GM21367 (cell line): ENCODE data around the gene KRAS.

ENCODE experiments used
- ATAC-seq: cut with Tn5 transposase; IDR thresholded peaks from one replicate; pipeline ENCODE4 v1.9.1; 2021; ENCODE audit not compliant: unreplicated experiment

Gene KRAS

DNA sequence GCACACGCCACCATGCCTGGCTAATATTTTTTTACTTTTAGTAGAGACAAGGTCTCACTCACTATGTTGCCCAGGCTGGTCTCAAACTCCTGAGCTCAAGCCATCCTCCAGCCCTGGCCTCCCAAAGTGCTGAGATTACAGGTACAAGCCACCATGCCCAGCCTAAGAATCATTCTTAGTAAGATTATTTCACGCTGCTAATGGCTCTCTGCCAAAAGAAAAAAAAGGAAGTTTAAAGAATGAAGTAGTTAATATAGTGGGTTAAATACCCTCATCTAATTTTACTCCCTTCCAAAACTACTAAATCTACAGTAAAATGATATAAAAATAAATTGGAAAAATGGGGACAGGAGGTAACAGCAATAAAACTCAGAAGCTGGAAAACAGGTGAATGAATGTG lies 53.1 kb downstream of the KRAS start:
- no peak for ATAC-seq

DNA sequence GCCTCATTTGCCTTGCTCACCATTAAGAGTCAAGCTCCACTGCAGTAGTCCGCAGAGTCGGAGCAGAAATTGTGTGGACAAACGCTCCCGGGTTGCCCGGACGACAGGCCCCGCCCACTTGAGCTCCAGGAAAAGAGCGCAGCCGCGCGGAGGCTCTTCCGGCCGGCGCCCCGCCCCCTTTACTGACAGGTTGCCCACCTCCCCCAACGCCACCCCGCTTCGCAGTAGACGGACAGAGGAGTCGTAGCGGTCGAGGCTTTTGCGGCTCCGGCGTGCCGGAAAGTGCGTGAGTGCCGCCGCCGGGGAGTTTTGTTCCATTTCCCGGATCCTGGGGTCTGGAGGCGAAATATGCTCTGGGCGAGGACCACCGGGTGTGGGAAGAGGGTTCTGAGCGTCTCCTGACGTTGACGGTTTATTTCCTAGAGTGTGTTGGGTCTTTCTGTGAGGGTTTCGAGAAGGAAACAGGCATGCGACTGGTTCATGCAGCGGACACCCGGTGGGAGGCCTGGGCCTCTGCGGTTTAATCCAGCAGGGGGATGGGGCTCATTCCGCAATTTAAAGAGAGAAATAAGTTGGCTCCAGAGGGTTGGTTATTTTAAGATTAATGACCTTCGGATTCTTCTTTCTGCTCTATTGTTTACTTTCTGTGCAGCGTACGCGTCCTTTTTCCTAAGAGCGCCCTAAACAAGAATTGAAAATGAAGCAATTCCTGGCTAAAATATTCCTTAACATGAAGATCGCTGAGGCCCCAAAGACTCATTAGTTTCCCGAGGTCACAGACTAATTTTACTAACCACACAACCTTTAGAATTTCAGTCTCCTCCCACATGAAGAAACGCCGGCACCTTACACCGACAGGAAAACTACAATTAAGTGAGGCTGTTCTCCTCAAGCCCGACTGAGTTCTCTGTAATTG lies 55.4 kb downstream of the KRAS start, which contains the start of the genes DNAI7 and ETFRF1:
DNAI7 (minus strand) TSS at position 105 of the 916 bp plus-strand sequence; CDS start at position 23, 82 bp downstream.
ETFRF1 (plus strand) TSS at position 182 of the 916 bp plus-strand sequence. CDS start 8,720 bp downstream, outside the sequence.
- peak; percentile 95 for ATAC-seq

GRCh38 chr12:25194722-25195055 lies 56.0 kb downstream of the KRAS start:
- no peak for ATAC-seq

DNA sequence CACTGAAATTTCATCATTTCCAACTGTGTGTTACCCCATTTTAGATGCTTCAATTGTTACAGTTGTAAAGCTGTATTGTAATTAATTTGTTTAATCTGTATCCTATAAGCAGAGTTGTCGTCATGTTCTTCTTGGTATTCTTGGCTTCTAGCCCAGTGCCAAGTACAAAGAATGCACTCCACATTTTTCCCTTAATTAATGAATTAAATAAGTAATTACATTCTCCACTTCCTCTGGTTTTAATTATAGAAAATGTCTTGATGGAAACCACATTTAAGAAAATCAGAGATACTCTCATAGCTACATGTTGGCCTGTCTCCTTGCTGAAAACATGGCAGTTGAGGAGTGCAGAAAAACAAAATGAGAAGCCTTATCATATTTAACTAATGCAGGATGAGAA lies 56.5 kb downstream of the KRAS start:
- no peak for ATAC-seq

- ATAC-seq = no peak
Observed at GRCh38 chr12:25190793-25191192, 59.9 kb downstream of the KRAS start.

DNA sequence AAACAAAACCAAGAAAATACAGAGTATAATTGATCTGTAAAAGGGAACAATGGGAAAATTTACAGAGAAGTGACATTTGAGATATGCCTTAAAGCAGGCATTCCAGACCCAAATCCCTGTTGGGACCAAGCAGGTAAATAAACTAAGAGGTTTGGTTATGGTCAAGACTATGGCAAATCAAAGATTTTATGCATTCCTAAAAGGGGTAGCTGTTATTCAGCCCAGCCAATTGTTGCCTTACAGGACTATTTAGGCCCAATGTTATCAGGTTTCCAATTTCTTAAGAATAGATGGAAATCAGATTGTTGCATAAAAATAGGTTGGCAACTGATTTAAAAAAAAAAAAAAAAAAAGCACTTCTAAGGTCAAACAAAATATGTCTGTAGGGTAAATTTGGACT lies 61.1 kb downstream of the KRAS start:
- no peak for ATAC-seq

- no peak for ATAC-seq
Observed at GRCh38 chr12:25187781-25188180, 62.9 kb downstream of the KRAS start.

DNA sequence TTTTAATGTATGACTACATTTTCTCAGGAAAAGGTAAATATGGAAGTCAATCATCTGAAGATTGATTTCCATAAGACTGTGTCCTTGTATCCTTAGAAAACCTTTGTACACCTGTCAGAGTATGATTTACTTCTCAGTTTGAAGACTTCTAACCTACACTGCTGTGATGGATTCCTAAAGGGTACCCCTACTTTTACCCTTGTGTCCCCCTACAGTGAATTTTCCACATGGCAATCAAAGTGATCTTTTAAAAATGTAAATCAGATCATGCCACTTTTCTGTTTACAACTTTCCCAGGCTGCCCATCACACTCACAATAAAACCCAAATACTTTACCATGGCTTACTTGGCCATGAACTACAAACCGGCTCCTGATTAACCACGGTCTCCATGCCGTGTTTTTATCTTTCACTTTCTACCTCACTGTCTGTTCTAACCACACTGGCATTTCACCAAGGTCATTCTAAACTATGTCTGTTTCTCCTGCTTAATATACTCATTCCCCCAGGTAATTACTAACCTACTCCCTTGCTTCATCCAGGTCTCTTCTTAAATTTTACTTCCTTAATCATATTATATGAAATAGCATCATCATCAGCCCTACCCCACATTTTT lies 63.8 kb downstream of the KRAS start:
- peak; percentile 87 for ATAC-seq

GRCh38 chr12:25186038-25186787 lies 64.5 kb downstream of the KRAS start:
- ATAC-seq = no peak

DNA sequence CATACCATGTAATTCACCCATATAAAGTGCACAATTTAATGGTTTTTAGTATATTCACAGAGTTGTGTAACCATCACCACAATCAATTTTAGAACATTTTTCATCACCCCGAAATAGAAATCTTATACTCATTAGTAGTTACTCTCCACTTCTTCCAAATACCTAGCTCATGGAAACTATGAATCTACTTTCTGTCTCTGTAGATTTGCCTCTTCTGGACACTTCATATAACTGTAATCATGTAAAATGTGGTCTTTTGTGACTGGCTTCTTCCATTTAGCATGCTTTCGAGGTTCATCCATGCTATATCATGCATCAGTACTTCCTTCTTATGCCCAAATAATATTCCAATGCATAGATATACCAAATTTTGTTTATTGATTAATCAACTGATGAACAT lies 66.6 kb downstream of the KRAS start:
- no peak for ATAC-seq

- no peak for ATAC-seq
Observed at GRCh38 chr12:25182765-25183164, 68.0 kb downstream of the KRAS start.

- no peak for ATAC-seq
Observed at GRCh38 chr12:25162866-25163265, 87.9 kb downstream of the KRAS start.

DNA sequence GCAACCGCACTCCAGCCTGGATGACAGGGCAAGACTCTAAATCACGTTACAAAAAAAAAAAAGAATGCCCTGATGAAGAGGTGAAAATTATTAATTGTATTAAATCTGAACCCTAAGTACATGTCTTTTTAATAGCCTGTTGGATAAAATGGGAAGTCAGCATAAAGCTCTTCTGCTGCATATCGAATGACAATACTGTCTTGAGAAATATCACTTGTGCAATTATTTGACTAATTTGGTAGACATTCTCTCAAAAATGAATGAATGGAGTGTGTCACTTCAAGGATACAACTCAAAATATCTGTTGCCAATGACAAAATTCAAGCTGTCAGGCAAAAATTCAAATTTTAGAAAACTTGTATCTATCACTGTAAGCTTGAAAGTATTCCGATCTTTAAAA lies 94.7 kb downstream of the KRAS start:
- ATAC-seq = no peak

DNA sequence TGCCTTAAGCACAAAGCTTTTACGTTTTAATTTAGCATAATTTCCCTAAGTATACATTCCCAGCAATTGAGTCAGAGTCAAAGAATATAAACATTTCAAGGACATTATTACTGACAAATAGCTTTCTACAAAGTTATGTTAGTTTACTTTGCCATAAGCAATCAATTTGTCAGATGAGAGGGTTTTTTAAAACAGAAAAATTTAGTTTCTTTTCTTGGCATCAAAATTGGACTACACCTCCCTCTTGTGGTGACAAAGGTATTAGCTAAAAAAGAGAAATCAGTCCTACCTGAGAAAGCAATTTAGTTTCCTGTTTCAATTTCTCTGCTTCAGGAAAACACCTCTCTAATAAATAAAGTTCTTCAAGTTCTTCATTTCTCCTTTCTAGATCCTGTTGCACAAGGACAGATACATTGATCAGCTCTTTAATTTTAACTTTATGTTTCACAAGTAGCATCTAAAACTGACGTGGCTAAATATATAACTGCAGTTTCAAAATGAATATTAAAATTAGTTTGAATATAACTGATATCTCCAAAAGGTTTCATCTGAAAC lies 95.6 kb downstream of the KRAS start:
- peak; percentile 41 for ATAC-seq
